K562 (cell line): Measurements from ENCODE around the gene RPL35. TPM values are rescaled to one million over a fixed set of nuclear protein-coding genes. Genes with fewer than 3 reads are reported as not detected.

Source experiments
- CC2D1A ChIP-seq: fragments of 450-650 bp; IDR thresholded peaks from 2 replicates; pipeline ENCODE4 v1.6.1; 2017; ENCODE audit warnings: mild to moderate bottlenecking
- JUN ChIP-seq, 2 experiments: sonication (generic) in 1 of 2; formaldehyde crosslinking in 1 of 2; IDR thresholded peaks; 2 replicates each; pipeline versions ENCODE4 v1.6.1 to v1.8.0; 2012 to 2022; ENCODE audit warnings: borderline replicate concordance in 2 of 2, mild to moderate bottlenecking in 2 of 2, improper control_type of control experiment in 1 of 2, low read depth in 1 of 2, low read length in 1 of 2, missing genetic modification reagents in 1 of 2
- KDM4B ChIP-seq, 2 experiments: fragments of 450-650 bp in 1 of 2; sonication (generic) in 1 of 2; IDR thresholded peaks; 2 replicates each; pipeline ENCODE4 v1.6.1; 2016 to 2017; ENCODE audit warnings: borderline replicate concordance in 2 of 2, antibody characterized with exemption in 1 of 2, low read depth in 1 of 2, mild to moderate bottlenecking in 1 of 2
- NR1H2 ChIP-seq: sonication (generic); formaldehyde crosslinking; IDR thresholded peaks from 2 replicates; pipeline ENCODE4 v1.4.0; 2020; ENCODE audit warnings: mild to moderate bottlenecking, missing genetic modification reagents
- PTBP1 ChIP-seq: fragments of 200-400 bp; formaldehyde crosslinking; IDR thresholded peaks from 2 replicates; pipeline ENCODE4 v1.6.1; 2017; ENCODE audit warnings: low read depth, low read length
- RREB1 ChIP-seq: fragments of 250-450 bp; sonication (Bioruptor Pico); IDR thresholded peaks from 2 replicates; pipeline ENCODE4 v1.4.0; 2020
- ZNF263 ChIP-seq: sonication (generic); formaldehyde crosslinking; IDR thresholded peaks from 2 replicates; pipeline ENCODE4 v1.8.0; 2022; ENCODE audit warnings: mild to moderate bottlenecking, missing genetic modification reagents, borderline replicate concordance
- ZNF407 ChIP-seq: fragments of 450-650 bp; IDR thresholded peaks from 2 replicates; pipeline ENCODE4 v1.6.1; 2016; ENCODE audit warnings: low read depth
- ZNF583 ChIP-seq: fragments of 250-450 bp; sonication (Bioruptor Pico); IDR thresholded peaks from 2 replicates; pipeline ENCODE4 v1.4.0; 2020
- polyA plus RNA-seq, 8 experiments: library from polyadenylated mRNA; depleted of rRNA in 4 of 8; stranded (reverse) in 5 of 8; unstranded in 3 of 8; fragments of >200 nt; fragmentation: Nextera tagmentation in 2 of 8; fragmentation: Illumina TruSeq in 1 of 8; extraction: Ambion mirVana in 2 of 8; extraction: Trizol in 1 of 8; gene quantifications; 2 replicates each; pipeline versions ENCODE4 v1.2.1 to v1.2.3, GENCODE V29; 2011 to 2014; ENCODE audit warnings: inconsistent platforms in 1 of 8, missing spikeins in 1 of 8
- total RNA-seq, 7 experiments: library from RNA; depleted of rRNA in 6 of 7; stranded (reverse); fragments of >200 nt in 6 of 7; fragmentation: Illumina TruSeq in 2 of 7; extraction: Trizol in 2 of 7; gene quantifications; 2 replicates each; pipeline versions ENCODE4 v1.2.1 to v1.2.3, GENCODE V29; 2011 to 2021; ENCODE audit warnings: low replicate concordance in 1 of 7

RPL35 gene
- total and polyA plus RNA-seq, 9 of the 15 experiments (the other 6 are each of a cell fraction or from before 2014, with no cell fraction given) = 1,755 to 5,101 (median 3,405) TPM

GRCh38 chr9:124852829-124853531 lies 8.8 kb downstream of the RPL35 start, which contains the start of gene WDR38 (continued):
- TF ChIP-seq RREB1 (CRISPR knock-in tag) (peak; percentile 65; the same call in 1 of the 2 replicates), JUN (IDR thresholded peaks at IDR 0.05; ENCODE audit: borderline replicate concordance, low read depth, low read length) (0 out of 2 replicates have a peak, but pooled peaks have one; percentile 13), JUN (CRISPR knock-in tag; IDR thresholded peaks at IDR 0.05; ENCODE audit: borderline replicate concordance) (no peak), ZNF583 (CRISPR knock-in tag) (0 out of 2 replicates have a peak, but pooled peaks have one; percentile 24), ZNF263 (CRISPR knock-in tag) (0 out of 2 replicates have a peak, but pooled peaks have one; percentile 36), PTBP1 (0 out of 2 replicates have a peak, but pooled peaks have one; percentile 58), KDM4B (IDR thresholded peaks at IDR 0.05; ENCODE audit: borderline replicate concordance in 2 of 2, low read depth in 1 of 2) (0 out of 4 replicates have a peak, but pooled peaks of 1 of the 2 experiments have one; percentile 28), CC2D1A (peak; percentile 62; the same call in 1 of the 2 replicates), NR1H2 (CRISPR knock-in tag) (0 out of 2 replicates have a peak, but pooled peaks have one; percentile 70), ZNF407 (no peak)
